Stromal cell of bone marrow (primary cell): ENCODE measurements around the gene NEB.

ENCODE experiments used
- DNase-seq: peaks from one replicate; pipeline ENCODE4 v3.0.0-alpha.2; 2012; ENCODE audit warnings: low read depth

The NEB gene, protein sequence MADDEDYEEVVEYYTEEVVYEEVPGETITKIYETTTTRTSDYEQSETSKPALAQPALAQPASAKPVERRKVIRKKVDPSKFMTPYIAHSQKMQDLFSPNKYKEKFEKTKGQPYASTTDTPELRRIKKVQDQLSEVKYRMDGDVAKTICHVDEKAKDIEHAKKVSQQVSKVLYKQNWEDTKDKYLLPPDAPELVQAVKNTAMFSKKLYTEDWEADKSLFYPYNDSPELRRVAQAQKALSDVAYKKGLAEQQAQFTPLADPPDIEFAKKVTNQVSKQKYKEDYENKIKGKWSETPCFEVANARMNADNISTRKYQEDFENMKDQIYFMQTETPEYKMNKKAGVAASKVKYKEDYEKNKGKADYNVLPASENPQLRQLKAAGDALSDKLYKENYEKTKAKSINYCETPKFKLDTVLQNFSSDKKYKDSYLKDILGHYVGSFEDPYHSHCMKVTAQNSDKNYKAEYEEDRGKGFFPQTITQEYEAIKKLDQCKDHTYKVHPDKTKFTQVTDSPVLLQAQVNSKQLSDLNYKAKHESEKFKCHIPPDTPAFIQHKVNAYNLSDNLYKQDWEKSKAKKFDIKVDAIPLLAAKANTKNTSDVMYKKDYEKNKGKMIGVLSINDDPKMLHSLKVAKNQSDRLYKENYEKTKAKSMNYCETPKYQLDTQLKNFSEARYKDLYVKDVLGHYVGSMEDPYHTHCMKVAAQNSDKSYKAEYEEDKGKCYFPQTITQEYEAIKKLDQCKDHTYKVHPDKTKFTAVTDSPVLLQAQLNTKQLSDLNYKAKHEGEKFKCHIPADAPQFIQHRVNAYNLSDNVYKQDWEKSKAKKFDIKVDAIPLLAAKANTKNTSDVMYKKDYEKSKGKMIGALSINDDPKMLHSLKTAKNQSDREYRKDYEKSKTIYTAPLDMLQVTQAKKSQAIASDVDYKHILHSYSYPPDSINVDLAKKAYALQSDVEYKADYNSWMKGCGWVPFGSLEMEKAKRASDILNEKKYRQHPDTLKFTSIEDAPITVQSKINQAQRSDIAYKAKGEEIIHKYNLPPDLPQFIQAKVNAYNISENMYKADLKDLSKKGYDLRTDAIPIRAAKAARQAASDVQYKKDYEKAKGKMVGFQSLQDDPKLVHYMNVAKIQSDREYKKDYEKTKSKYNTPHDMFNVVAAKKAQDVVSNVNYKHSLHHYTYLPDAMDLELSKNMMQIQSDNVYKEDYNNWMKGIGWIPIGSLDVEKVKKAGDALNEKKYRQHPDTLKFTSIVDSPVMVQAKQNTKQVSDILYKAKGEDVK (N-terminal part only)

GRCh38 chr2:151733771-151734672 lies at the start of gene NEB:
NEB (minus strand) TSS chr2:151734476; CDS start chr2:151733156, 1,320 bp downstream.
- no peak for DNase-seq

DNA sequence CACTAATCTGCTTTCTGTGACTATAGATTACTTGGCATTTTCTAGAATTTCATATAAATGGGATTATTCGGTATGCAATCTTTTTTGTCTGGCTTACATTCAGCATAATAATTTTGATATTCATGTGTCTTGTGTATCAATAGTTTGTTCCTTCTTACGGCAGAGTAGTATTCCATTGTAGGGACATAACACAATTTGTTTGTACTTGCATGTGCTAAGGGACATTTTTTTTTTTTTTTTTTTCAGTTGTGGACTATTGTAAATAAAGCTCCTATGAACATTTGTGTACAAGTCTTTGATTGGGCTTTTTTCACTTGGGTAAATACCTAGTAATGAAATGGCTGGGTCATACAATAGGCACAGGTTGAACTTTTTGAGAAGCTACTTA lies 48.9 kb upstream of the NEB start:
- no peak for DNase-seq

DNA sequence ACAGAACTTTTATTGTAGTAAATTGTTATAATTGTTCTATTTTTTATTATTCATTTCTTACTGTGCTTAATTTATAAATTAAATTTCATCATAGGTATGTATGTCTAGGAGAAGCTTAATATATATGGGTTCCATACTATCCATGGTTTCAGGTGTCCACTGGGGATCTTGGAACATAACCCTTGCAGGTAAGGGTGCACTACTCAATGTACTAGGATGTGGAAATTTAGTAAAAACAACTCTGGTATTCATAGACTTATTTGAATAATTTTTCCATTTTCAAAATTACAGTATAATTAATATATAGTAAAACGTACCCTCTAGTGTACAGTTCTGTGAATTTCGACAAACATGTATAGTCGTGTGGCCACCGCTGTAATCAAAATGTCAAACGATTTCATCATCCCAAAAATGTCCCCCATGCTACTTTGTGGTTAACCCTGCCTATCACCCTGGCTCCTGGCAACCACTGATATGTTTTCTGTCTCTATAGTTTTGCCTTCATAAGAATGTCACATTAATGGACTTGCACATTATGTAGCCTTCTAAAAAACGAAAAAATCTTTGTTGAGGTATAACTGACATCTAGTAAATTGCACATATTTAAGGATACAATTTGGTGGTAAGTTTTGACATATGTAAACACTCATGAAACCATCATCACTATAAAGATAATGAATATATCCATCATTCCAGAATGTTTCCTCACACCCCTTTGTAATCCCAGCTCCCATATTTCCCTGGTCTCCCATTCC lies 48.3 kb upstream of the NEB start:
- no peak for DNase-seq

DNA sequence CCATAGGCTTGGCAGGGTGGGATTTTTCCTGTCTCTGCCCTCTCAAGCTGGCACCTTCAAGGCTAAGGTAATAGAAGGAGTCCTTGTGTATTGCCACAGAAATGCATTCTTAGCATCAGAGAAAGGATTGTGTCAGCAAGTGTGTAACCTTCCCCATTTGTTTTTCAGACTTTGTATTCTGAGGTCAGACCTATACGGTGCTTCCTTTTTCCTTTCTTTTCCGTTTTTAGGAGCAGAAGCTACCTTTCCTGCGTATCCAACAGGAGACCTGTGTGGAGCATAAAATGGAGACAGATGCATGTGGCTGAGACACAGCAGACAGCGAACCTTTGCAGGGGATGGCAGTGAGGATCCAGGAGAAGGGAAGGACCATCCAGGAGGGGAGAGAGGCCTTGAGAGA lies 47.4 kb upstream of the NEB start:
- DNase-seq = no peak

GRCh38 chr2:151780938-151781337 lies 46.7 kb upstream of the NEB start:
- no peak for DNase-seq

DNA sequence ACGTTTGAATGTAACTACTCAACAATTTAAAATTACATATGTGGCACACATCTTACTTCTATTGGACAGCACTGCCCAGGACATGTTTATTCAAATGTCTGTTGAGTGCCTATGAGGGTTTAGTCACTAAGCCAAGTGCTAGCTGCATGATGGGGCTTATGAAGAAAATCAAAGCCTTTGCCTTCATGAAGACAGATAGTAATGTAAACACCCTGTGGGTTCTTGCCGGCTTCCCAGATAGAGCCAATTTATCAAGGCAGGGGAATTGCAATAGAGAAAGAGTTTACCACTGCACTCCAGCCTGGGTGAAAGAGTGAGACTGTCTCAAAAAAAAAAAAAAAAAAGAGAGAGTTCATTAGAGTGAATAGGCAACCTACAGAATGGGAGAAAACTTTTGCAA lies 43.7 kb upstream of the NEB start:
- DNase-seq = no peak

- DNase-seq = no peak
Measured at GRCh38 chr2:151777487-151777886, 43.2 kb upstream of the NEB start.

DNA sequence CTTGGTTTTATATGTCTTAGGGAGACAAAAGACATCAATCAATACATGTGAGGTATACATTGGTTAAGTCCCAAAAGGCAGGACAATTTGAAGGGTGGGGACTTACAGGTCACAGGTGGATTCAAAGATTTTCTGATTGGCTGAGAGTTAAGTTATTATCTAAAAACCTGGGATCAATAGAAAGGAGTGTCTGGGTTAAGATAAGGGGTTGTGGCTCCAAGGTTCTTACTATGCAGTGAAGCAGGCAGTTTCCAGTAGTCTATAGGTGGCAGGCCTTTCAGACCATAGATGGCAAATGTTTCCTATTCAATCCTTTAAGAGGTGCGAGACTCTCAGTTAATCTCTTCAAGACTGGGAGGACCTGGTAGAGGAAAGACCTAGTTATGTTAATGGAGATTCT lies 42.1 kb upstream of the NEB start:
- no peak for DNase-seq

- no peak for DNase-seq
Measured at GRCh38 chr2:151775057-151775740, 40.9 kb upstream of the NEB start.

DNA sequence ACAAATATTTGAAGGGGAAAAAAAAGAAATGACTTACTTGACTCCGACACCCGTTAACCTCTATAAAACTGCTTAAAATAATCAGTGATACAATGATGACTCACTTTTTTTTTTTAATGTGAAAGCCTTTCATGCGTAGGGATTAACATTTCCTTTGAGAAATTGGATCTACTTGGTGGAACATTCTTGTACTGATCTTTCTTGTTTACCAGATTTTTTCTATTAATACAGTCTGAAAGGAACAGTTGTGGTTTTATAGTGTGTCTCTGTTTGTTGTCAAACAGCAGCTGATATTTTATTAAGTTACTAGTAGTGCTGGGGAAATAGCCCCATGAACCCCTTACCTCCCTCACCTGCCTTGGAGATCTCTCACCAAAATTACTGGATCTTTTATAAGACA lies 40.2 kb upstream of the NEB start:
- peak; percentile 48 for DNase-seq

GRCh38 chr2:151771599-151772358 lies 37.5 kb upstream of the NEB start:
- DNase-seq = no peak

DNA sequence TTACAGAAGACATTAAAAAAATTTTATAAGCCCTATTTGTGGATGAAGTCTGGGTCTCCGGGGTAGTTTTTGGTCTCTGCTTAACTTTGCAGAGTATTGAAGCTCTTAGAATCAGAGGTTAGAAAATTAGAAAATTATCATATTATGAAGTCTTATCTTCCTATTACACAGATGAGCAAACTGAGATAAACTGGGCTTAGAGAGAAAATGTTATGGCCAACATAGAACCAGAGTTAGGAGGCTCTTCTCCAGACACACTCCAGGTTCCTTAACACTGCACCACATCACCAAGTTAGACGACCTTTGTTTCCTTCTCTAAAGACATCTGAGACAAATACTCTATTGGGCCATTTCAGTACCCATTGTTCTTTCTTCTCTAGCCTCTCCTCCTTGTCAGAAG lies 36.7 kb upstream of the NEB start:
- no peak for DNase-seq

DNA sequence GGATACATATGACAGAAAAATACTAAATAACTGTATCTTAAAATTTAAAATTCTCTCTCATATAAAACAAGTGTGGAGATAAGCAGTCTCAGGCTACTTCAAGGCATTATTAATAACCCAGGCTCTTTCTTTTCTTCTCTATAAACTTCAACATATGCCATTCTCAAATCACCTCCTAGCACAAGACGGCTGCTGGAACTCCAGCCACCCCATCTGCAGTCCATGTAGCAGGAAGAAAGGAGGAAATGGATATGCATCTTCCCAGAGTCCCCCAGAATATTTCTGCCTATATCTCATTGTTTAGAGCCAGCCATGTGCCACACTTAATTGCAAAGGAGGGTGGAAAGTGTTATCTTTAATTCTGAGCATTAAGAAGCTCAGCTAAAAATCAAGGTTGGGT lies 35.3 kb upstream of the NEB start:
- DNase-seq = no peak

- no peak for DNase-seq
Measured at GRCh38 chr2:151767536-151767935, 33.3 kb upstream of the NEB start.

DNA sequence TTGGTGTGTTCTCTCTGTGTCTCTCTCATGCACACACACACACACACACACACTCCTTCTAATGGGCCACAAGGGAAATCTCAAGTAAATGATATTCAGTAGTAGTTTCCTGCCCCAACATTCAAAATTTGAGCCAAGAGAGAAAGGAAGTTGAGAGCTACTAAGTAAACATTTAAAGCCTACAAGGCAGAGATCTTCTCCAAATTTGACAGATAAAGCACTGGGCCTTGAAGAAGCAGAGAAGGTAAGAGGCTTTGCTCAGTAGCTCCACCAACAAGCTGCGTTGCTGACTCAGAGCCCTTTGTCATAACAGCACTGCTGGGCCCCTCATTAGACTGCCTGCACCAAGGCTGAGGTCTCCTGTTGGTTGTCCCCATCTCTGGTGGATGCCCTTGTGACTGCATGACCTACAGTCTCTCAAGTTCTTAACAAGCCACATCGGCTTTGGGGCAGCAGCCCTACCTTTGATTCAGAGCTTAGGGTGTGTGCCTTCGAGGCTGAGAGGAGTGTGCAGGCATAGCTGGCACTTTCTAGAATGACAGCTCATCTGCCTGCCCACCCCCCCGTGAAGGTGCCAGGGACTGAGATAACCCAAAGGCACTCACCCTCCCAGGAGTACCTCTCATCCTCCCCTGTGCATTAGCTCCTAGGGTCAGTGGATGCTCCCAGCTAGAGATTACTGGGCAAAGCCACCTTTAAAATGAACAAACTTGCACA lies 32.3 kb upstream of the NEB start:
- no peak for DNase-seq

DNA sequence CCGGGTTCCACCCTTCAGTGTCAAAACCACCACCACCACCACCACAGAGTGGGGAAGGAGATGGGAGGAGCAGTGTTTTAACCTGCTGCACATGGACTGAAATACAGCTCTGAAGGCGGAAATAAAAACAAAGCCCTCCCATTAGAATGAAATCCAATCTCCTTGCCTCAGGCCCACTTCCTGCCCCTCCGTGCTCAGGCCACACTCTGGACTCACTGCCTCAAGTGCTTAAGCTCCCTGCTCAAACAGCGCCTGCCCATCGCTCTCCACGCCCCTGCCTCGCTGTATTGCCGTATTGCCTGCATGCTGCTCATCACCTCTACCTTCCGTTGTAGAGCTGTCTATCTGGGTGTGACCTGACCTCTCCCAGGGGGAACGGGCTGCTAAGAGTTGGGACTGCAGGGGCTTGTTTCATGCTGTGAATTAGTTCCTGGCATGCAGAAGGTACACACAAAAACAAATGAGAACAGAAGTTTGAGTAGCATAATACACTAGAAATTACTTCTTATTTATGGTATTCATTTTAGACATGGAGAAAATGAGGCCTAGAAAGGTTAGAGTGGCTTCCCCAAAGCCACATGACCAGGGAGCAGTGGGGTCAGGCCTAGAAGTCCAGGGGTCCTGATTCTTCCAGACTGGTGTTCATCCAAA lies 31.6 kb upstream of the NEB start:
- DNase-seq = no peak

- DNase-seq = no peak
Measured at GRCh38 chr2:151762694-151763093, 28.4 kb upstream of the NEB start.

DNA sequence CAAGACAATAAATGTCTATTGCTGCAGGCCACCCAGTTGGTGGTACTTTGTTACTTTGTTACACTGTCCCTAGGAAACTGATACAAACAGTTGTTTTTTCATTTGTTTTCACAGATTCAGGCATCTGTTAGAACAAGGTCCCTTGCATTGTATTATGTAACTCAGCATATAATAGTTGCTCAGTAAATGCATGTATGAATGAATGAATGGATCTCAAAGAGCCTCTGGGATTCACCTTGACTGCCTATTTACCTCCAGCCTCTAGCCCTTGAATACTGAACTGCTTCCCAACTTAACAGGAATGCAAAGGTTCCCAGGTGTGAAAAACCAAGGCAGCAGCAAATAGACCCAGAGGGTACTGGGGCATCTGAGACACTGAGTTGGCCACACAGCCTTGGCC lies 27.4 kb upstream of the NEB start:
- DNase-seq = no peak
